ENCODE results near the gene SLC35E3.

SLC35E3 gene

GRCh38 chr12:68745904-68746571 lies at the start of gene SLC35E3:
TSS of gene SLC35E3 (plus strand) at chr12:68746176. CDS start at chr12:68746378, 202 bp downstream.
- DNase-seq (ENCODE audit: low spot score) = peak; percentile 95

DNA sequence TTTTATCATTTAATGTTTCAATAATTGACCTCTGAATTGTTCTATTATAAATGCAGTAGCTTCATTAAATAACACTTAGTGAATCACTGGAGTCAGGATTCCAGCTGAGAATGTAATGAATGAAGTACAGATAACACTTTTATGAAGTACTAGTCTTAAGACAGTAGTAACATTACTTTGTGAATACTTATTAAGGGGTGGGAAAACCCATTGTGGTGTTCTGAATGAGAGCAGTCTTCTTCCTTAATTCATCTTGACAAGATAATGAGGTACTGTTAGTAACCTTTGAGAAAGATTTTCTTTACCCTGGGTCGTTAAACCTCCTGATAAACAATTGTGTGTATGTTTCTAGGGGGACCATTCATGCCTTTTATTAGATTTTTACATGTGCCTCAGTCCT lies 46.5 kb upstream of the SLC35E3 start:
- DNase-seq (ENCODE audit: low spot score) = peak; percentile 43

- DNase-seq (ENCODE audit: low spot score) = no peak
These were observed 18.2 kb upstream of the SLC35E3 start for GRCh38 chr12:68727776-68728175.

DNA sequence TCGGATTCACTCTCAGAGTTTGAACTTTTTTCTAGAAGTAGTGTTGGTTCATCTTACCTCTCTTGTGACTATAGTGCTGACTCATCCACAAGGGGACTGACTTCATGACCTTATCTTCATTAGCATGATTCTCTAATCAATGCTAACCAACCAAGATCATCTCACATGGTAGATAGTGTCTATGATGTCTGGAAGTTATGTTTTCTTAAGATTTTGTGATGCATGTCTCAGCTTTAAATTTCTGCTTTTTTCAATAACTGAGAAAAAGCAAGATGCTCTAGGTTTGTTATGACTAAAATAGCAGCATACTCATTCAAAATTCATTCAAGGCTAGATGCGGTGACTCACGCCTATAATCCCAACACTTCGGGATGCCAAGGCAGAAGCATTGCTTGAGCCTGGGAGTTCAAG lies 12.3 kb upstream of the SLC35E3 start:
- no peak for DNase-seq (ENCODE audit: low spot score)

DNA sequence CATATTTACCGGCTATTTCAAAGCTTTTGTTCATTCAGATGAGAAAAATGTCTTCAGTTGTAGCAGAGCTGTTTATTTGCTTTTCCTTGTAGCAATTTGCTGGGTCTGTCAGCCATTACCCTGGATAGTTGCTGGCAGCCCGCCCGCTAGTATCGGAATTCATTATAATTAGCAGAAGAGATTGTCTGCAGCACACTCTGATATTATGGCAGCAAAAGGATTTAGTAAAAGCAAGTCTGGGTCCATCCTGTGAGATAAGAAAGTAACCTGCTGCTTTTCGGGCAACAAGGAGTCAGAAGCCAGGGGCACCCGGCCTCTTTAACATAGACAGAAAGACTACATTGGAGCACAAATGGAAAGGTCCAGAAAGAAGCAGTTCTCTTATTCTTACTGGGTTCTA lies 6.1 kb upstream of the SLC35E3 start:
- DNase-seq (ENCODE audit: low spot score) = no peak

- DNase-seq (ENCODE audit: low spot score) = no peak
These were observed 2.6 kb upstream of the SLC35E3 start for GRCh38 chr12:68743356-68743755.

GRCh38 chr12:68745376-68745903 lies 536 bp upstream of the SLC35E3 start:
- DNase-seq (ENCODE audit: low spot score) = no peak

- DNase-seq (ENCODE audit: low spot score) = peak; percentile 46
These were observed 700 bp downstream of the SLC35E3 start for GRCh38 chr12:68746572-68747180.

GRCh38 chr12:68749443-68749842 lies 3.5 kb downstream of the SLC35E3 start:
- DNase-seq (ENCODE audit: low spot score) = no peak

GRCh38 chr12:68749861-68750260 lies 3.9 kb downstream of the SLC35E3 start:
- no peak for DNase-seq (ENCODE audit: low spot score)

GRCh38 chr12:68750506-68750905 lies 4.5 kb downstream of the SLC35E3 start:
- DNase-seq (ENCODE audit: low spot score) = peak; percentile 78

GRCh38 chr12:68755536-68756243 lies 9.7 kb downstream of the SLC35E3 start:
- DNase-seq (ENCODE audit: low spot score) = no peak

DNA sequence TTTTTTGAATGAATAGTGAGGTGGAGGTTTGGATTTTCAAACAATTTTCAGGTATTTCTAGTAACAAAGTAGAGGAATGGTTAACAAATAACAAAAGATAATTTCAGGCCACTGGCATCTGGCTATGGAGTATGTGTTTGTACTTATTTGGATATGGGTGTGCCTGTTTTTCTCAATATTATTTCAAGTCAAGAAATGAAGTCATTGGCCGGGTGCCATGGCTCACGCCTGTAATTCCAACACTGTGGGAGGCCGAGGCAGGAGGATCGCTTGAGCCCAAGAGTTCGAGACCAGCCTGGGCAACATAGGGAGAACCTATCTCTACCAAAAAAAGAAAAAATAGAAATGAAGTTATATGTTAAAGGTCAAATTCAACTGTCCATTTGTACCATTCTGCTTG lies 13.9 kb downstream of the SLC35E3 start:
- no peak for DNase-seq (ENCODE audit: low spot score)

DNA sequence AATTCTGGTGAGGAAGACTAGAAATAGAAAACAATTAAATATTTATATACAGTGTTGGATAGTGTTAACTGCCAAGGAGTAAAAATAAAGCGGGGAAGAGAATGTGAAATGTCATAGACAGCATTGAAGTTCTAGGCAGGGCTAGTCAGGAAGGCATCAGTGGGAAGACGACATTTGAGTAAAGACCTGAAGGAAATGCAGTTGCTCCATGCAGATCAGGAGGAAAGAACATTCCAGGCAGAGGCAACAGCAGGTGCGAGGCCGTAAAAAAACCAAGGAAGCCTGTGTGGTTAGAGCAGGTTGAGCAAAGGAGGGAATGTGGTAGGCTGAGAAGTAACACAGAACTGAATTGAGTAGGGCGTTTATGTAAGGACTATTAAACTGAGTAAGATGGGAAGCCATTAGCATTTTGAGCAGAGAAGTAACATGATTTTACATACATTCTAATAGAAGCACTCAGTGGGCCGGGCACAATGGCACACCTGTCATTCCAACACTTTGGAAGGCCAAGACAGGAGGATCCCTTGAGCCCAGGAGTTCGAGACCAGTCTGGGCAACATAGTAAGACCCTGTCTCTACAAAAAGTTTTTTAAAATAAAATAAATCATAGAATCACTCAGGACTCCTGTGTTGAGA lies 14.9 kb downstream of the SLC35E3 start:
- no peak for DNase-seq (ENCODE audit: low spot score)

GRCh38 chr12:68761442-68761812 lies 15.5 kb downstream of the SLC35E3 start:
- DNase-seq (ENCODE audit: low spot score) = no peak

DNA sequence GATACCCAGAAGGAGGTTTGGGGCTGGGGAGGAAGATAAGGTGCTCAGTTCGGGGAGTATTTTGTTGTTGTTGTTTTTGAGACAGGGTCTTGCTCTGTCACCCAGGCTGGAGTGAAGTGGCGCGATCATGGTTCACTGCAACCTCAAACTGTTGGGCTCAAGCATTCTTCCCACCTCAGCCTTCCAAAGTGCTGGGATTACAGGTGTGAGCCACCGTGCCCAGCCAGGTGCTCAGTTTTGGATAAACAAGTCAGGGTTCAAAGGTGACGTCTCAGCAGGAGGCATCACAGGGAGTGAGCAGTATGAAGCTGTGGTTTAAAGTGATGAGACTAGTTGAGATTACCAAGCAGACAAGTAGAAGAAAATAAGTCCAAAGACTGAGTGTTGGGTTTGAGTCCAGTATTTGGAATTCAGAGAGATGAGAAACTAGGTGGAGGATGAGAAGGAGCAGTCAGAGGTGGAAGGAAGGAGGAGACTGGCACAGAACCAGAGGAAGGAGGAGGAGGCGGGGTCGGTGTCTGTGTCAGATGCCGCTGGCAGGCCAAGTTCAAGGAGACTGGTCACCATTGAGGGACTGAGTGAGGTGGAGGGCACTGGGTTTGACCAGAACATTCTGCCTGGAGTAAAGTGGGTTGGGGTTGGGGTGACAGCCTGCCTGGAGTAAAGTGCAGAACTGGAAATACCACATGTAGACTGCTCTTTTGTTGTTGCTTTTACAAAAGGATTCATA lies 16.1 kb downstream of the SLC35E3 start:
- DNase-seq (ENCODE audit: low spot score) = no peak

- no peak for DNase-seq (ENCODE audit: low spot score)
These were observed 16.7 kb downstream of the SLC35E3 start for GRCh38 chr12:68762691-68763090.

- no peak for DNase-seq (ENCODE audit: low spot score)
These were observed 19.7 kb downstream of the SLC35E3 start for GRCh38 chr12:68765696-68766095.

DNA sequence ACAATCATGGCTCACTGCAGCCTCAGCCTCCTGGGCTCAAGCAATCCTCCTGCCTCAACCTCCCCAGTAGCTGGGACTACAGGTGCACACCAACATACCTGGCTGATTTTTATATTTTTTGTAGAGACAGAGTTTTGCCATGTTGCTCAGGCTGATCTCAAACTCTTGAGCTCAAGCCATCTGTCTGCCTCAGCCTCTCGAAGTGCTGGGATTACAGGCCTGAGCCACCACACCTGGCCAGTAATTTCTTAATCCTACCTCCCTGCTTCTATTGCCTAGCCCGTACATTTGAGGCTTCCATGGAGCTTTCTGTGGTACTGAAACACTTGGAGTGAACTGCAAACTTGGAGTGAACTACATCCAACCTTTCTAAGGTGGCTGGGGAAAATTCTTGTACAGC lies 20.7 kb downstream of the SLC35E3 start:
- no peak for DNase-seq (ENCODE audit: low spot score)

GRCh38 chr12:68767191-68767590 lies 21.2 kb downstream of the SLC35E3 start:
- DNase-seq (ENCODE audit: low spot score) = no peak

DNA sequence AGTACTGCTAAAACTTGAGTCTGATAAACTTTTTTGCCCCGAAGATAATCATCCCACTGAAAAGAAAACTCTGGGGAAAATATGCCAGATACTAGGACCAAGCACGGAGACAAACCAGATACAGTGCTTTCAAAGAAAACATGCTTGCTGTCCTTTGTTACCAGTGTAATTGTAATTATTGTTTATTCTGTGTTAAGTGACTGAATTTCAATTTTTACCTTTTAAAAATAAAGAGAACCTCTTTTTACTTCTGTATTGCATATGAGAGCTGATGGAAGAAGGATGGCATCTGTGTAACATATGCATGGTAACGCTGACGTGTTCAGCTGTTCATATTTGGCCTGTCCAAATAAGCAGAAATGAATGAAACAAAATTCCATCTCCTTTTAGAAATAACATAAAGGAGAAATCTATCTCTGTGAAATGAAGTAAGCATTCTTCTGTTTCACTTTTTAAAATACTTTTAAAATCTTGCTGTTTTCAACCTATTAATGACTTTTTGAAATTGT lies 22.5 kb downstream of the SLC35E3 start:
- DNase-seq (ENCODE audit: low spot score) = no peak

- no peak for DNase-seq (ENCODE audit: low spot score)
These were observed 24.0 kb downstream of the SLC35E3 start for GRCh38 chr12:68769941-68770340.

Data from COLO829 (cell line).